BLaER1 (cell line): ENCODE data around the gene FOXP1.

ENCODE experiments used
- H3K27ac ChIP-seq: shearing (Covaris generic); formaldehyde crosslinking; 2 replicates; pipeline ENCODE4 v1.8.1; 2022
- H3K27me3 ChIP-seq: shearing (Covaris generic); formaldehyde crosslinking; 2 replicates; pipeline ENCODE4 v1.8.1; 2022
- H3K36me3 ChIP-seq: shearing (Covaris generic); formaldehyde crosslinking; 2 replicates; pipeline ENCODE4 v1.8.1; 2022
- H3K4me1 ChIP-seq: shearing (Covaris generic); formaldehyde crosslinking; 2 replicates; pipeline ENCODE4 v1.8.1; 2022
- H3K4me2 ChIP-seq: shearing (Covaris generic); formaldehyde crosslinking; 2 replicates; pipeline ENCODE4 v1.8.1; 2022
- H3K4me3 ChIP-seq: shearing (Covaris generic); formaldehyde crosslinking; 2 replicates; pipeline ENCODE4 v1.8.1; 2022
- H3K9ac ChIP-seq: shearing (Covaris generic); formaldehyde crosslinking; 2 replicates; pipeline ENCODE4 v1.8.1; 2022
- H3K9me3 ChIP-seq: shearing (Covaris generic); formaldehyde crosslinking; 2 replicates; pipeline ENCODE4 v1.8.1; 2022
- H4K20me1 ChIP-seq: shearing (Covaris generic); formaldehyde crosslinking; 2 replicates; pipeline ENCODE4 v1.8.1; 2022
- Cebpa-rat ChIP-seq: shearing (Covaris generic); IDR thresholded peaks from 2 replicates; pipeline ENCODE4 v1.8.1; 2022

FOXP1 gene

DNA sequence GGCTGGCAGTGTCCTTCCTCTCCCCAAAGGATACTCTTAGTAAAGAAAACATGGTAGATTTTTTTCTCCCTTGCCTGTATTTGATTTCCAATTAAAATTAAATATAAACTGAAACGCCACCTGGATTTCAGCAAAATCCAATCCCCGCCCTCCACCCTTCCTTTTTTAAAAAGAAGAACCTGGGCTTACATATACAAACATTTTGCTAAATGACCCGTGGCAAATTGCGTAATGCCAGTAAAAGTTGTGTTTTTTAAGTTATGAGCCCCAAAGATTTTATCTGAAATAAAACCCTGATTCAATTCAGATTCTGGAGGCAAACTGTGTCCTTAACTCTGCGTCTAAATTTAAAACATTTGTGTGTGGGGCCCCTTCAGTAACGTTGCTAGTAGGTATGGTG, 403.0 kb downstream of the FOXP1 start:
- H4K20me1 ChIP-seq = no peaks in the 10 kb centered on the region
- no peak overlapping the region for H3K27ac ChIP-seq
- H3K4me2 ChIP-seq = no peak overlapping the region
- no peak overlapping the region for H3K9ac ChIP-seq
- H3K36me3 ChIP-seq = no peaks in the 10 kb centered on the region
- TF ChIP-seq Cebpa-rat = peak; percentile 8; the same call in 1 of the 2 replicates
- H3K27me3 ChIP-seq = no peaks in the 10 kb centered on the region
- H3K4me3 ChIP-seq = no peak overlapping the region
- 0 out of 2 replicates have a peak, but pooled peaks cover 6% of the 10 kb centered on the region for H3K4me1 ChIP-seq
- no peaks in the 10 kb centered on the region for H3K9me3 ChIP-seq

DNA sequence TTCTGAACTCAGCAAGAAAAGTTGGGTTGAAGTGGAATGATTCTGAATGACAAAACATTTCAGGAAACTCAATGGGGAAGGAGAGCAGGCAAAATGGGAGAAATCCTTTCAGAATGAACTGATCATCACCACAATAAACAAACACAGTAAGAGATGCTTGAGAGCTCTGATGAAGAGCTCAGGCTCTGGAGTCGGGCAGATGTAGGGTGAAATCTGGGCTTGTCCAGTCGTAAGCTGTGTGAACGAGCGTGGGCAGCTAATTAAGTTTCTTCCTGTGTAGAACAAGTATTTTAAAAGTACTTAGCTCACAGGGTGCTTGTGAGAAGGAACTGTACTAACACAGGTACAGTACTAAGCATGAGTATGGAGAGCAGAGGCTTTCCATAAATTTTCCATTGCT, 406.2 kb downstream of the FOXP1 start:
- TF ChIP-seq Cebpa-rat = no peak
- H3K4me2 ChIP-seq = no peak overlapping the region
- no peaks in the 10 kb centered on the region for H3K27me3 ChIP-seq
- no peaks in the 10 kb centered on the region for H4K20me1 ChIP-seq
- H3K9me3 ChIP-seq = no peaks in the 10 kb centered on the region
- H3K27ac ChIP-seq = no peak overlapping the region
- H3K4me3 ChIP-seq = no peak overlapping the region
- no peaks in the 10 kb centered on the region for H3K4me1 ChIP-seq
- no peak overlapping the region for H3K9ac ChIP-seq
- H3K36me3 ChIP-seq = no peaks in the 10 kb centered on the region

DNA sequence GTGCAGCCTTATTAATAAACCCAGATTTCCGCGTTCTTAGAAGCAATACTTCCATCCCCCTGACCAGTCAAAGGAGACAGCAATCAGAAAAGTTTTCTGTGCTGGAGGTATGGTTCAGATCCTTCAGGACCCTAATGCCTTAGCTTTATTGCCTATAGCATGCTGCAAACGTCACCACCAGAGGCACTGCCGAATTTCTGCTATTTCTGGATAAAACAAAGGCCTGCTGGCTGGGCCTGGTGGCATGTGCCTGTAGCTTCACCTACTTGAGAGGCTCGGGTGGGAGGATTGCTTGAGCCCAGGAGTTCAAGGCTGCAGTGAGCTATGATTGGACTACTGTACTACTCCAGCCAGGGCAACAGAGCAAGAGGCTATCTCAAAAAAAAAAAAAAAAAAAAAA, 407.2 kb downstream of the FOXP1 start:
- no peaks in the 10 kb centered on the region for H3K27me3 ChIP-seq
- no peak overlapping the region for H3K4me3 ChIP-seq
- H3K9ac ChIP-seq = no peak overlapping the region
- no peak for TF ChIP-seq Cebpa-rat
- H3K9me3 ChIP-seq = no peaks in the 10 kb centered on the region
- no peaks in the 10 kb centered on the region for H4K20me1 ChIP-seq
- H3K36me3 ChIP-seq = no peaks in the 10 kb centered on the region
- H3K27ac ChIP-seq = no peak overlapping the region
- H3K4me2 ChIP-seq = no peak overlapping the region
- H3K4me1 ChIP-seq = no peaks in the 10 kb centered on the region

DNA sequence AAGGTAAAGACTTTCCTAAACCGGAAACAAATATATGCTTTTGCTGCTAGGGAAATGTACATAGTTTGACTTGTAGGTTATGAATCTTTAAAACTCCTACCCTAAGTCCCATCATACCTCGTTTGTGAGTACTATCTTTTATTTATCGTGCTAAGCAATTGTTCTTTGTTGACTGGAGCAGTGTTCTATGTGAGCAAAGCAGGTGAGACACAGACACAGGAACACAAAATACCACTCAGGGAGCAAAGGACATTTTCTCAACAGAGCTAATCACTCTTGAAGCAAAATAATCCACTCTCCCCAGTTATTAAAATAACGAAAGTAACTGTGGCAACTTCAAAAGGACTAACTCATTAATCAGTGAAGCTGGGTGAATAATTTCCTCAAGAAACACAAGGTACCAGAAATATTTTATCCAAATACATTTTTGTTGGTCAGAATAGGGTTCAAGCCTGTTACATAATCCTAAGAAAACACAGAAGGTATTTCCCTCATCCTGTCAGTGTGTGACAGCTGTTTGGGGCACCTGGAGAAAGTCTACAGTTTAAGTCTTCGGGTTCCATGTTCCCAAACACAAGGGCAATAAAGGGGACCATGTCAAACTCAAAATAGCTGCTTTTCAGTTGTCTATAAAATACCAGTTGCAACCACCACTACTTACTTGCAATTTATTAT, 407.7 kb downstream of the FOXP1 start:
- Histone ChIP-seq H3K9me3 (no peaks in the 10 kb centered on the region), H3K4me2 (no peak overlapping the region), H3K27me3 (no peaks in the 10 kb centered on the region), H3K36me3 (no peaks in the 10 kb centered on the region), H3K4me3 (no peak overlapping the region), H4K20me1 (no peaks in the 10 kb centered on the region), H3K27ac (no peak overlapping the region), H3K9ac (no peak overlapping the region), H3K4me1 (no peaks in the 10 kb centered on the region)
- TF ChIP-seq Cebpa-rat = no peak

DNA sequence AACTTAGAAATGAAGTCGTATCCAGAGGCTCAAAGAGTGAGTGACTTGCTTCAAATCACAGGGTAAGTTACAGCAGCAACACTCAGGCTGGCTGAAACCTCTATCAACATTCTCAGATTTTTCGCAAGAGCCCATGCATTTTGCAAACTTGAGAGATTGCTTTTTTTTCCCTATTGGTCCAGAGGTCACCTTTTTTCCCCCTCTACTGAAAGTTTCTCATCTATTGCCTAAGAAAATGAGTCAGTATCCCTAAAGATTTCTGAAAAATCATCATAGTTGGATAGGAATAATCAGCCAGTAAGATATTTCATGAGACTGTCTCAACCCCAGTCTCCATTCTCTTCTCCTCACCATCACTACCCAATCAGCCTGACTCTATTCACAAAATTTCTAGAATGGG, 410.6 kb downstream of the FOXP1 start:
- Histone ChIP-seq H3K27me3 (no peaks in the 10 kb centered on the region), H3K4me2 (no peak overlapping the region), H4K20me1 (no peaks in the 10 kb centered on the region), H3K27ac (no peak overlapping the region), H3K4me3 (no peak overlapping the region), H3K4me1 (no peaks in the 10 kb centered on the region), H3K36me3 (no peaks in the 10 kb centered on the region), H3K9ac (no peak overlapping the region), H3K9me3 (no peaks in the 10 kb centered on the region)
- TF ChIP-seq Cebpa-rat = no peak

DNA sequence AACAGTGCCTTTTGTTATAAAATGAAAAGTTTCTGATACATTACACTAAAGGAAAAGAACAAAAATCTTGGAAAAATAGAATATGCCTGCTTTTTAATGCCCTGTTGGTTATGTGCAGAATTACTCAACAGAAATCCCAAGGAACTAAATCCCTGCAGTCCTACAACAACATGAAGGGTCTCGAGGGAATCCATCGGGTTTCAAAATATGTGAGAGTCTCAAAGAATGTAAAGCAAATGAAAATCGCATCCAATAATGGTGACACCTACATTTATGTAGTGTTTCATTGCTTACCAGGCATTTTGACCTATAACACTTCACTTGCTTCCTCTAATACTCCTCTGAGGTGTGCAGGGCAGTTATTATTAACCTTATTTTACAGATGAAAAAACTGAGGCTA, 411.3 kb downstream of the FOXP1 start:
- Histone ChIP-seq H3K9ac (no peak overlapping the region), H3K9me3 (no peaks in the 10 kb centered on the region), H3K27ac (no peak overlapping the region), H3K4me1 (no peaks in the 10 kb centered on the region), H3K4me3 (no peak overlapping the region), H3K27me3 (no peaks in the 10 kb centered on the region), H3K36me3 (no peaks in the 10 kb centered on the region), H3K4me2 (no peak overlapping the region), H4K20me1 (no peaks in the 10 kb centered on the region)
- no peak for TF ChIP-seq Cebpa-rat

DNA sequence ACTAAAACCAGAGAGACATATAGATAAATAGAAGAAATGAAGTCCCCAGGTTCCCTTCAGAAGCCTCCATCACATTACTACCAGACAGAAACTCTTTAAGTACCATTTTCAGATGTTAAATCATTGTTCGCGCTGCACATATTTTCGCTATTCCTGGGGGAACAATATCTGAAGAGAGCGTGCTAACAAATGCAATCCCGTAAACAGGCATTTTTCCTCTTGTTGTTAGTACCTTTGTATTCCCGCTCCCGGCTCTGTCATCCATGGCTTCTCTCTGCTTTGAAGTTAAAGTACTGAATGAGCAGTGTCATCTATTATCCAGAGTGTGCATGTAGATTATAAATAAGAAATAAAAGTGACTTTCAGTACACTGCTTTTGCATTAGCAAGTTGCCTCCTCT, 412.3 kb downstream of the FOXP1 start:
- no peak overlapping the region for H3K4me2 ChIP-seq
- no peaks in the 10 kb centered on the region for H3K9me3 ChIP-seq
- no peak for TF ChIP-seq Cebpa-rat
- H3K4me1 ChIP-seq = no peaks in the 10 kb centered on the region
- H3K36me3 ChIP-seq = no peaks in the 10 kb centered on the region
- H3K4me3 ChIP-seq = no peak overlapping the region
- H3K27me3 ChIP-seq = no peaks in the 10 kb centered on the region
- H3K9ac ChIP-seq = no peak overlapping the region
- no peak overlapping the region for H3K27ac ChIP-seq
- H4K20me1 ChIP-seq = no peaks in the 10 kb centered on the region

DNA sequence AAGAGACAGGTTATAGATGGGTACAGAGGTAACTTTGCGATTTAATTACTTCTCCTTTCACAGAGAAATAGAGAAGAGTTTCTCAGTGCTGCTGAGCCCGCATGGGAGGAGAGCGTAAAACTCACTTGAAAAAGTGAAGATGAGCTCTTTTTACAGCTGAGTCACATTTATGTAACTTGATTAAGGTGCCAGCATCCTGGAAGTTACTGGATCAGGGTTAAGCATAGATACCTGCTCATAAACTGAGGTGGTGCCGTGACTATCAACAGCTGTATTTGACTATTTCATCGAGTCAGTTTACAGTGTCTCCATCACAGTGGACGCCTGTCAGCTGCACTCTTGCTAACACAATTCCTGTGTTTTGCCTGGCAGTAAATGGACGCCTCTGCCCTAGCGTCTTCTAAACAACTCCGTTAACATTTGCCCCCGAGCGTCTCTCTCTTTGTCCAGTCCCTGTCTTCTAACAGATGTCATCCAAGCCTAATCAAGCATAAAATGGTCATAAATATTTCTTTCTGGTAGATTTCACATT, 414.6 kb downstream of the FOXP1 start:
- Histone ChIP-seq H3K27me3 (no peaks in the 10 kb centered on the region), H3K9me3 (no peaks in the 10 kb centered on the region), H3K9ac (no peak overlapping the region), H3K36me3 (no peaks in the 10 kb centered on the region), H3K27ac (no peak overlapping the region), H4K20me1 (no peaks in the 10 kb centered on the region), H3K4me2 (no peak overlapping the region), H3K4me1 (no peaks in the 10 kb centered on the region), H3K4me3 (no peak overlapping the region)
- no peak for TF ChIP-seq Cebpa-rat

DNA sequence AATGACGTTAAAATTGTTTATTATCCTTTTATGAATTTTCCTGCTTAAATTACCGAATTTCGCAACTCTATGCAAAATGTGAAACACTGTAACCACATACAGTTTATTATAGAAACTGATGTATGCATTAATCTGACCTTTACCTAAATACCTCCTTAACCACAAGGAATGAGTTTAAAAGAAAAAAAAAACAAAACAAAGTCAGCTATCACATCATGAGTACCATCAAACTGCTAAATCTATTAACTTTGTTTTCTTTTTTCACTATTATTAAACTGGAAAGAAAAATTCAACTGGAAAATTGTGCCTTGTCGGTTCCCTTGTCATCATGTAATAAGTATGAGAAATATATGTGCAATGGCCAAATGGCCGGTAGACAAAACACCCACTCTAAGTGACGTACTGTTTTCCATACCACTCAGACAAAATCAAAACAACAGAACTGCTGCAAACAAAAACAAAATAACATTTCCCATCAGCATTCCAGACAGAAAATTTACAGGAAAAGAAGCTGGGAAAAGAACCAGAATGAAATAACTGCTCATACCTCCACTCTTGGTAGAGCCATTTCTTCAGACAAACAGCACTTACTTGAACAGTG, 415.3 kb downstream of the FOXP1 start:
- Histone ChIP-seq H3K4me3 (no peak overlapping the region), H3K9ac (no peak overlapping the region)
- TF ChIP-seq Cebpa-rat = 0 out of 2 replicates have a peak, but pooled peaks have one; percentile 12

DNA sequence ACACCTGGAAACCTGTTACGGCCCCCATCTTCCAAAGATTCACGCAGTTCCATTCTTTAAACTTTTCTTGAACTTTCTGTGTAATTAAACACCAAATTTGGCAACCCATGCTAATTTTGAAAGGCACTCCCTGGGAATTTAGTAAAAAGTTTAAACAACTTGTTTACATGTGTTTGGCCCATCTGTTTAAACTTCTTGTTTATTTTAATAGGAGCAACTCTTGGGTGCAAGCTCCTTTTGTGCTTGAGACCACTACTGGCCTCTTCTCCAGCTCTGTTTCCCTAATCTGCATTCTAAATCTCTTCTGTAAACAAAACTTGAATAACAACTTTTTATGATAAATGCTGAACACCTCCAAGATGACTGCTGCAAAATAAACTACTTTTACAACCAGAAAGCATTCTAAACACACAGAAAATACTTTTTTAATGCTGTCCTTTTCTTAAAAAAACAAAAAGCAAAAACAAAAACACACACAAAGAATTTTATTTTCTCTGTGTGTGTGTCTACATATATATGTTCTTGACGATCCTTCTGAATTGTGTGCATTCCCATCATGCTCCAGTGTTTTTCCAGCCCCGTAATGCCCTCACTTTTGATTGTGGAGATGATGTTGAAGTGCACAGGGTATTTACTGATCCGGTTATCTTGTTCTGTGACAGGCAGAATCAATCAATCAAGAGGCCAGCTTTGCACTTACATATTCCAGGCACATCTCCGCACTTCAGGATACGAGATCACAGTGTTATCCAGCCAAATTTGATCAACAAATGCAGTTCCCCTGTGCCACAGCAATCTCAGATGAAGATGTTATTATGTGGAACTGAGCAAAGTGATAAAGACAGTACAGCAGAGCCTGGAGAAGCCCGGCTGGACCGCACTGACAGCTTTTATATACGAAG, 416.9 kb downstream of the FOXP1 start:
- Histone ChIP-seq H3K9ac (no peak overlapping the region), H3K4me3 (no peak overlapping the region), H3K9me3 (no peaks in the 10 kb centered on the region), H3K27me3 (no peaks in the 10 kb centered on the region), H3K27ac (no peak overlapping the region), H4K20me1 (no peaks in the 10 kb centered on the region), H3K36me3 (no peaks in the 10 kb centered on the region), H3K4me1 (no peaks in the 10 kb centered on the region), H3K4me2 (no peak overlapping the region)
- no peak for TF ChIP-seq Cebpa-rat

More for the DNA sequence above, 415.3 kb downstream of the FOXP1 start:
- Histone ChIP-seq H3K4me2 (no peak overlapping the region), H3K4me1 (no peaks in the 10 kb centered on the region), H4K20me1 (no peaks in the 10 kb centered on the region), H3K27ac (no peak overlapping the region), H3K9me3 (no peaks in the 10 kb centered on the region), H3K36me3 (no peaks in the 10 kb centered on the region), H3K27me3 (no peaks in the 10 kb centered on the region)
